Esophagus squamous epithelium (tissue), 5 donors: ENCODE results near the gene LTBP2. TPM values are rescaled to one million over a fixed set of nuclear protein-coding genes. Genes with fewer than 3 reads are reported as not detected.
A peak's percentile ranks its signal among the peaks of the same experiment; 100 is the strongest.

Experiments used
- DNase-seq: peaks from one replicate; lab custom pipeline; 2025; lab: John Stamatoyannopoulos, UW
- H3K27ac ChIP-seq, 4 donors: fragments of 200-600 bp; sonication (generic); one replicate each; pipeline ENCODE4 v1.5.1; 2016 to 2019; ENCODE audit warnings: mild to moderate bottlenecking in 1 of 4
- H3K27me3 ChIP-seq, 4 donors: fragments of 200-600 bp; sonication (generic); 1 replicate in 3 of 4; 2 replicates in 1 of 4; pipeline versions ENCODE4 v1.5.1 to v1.6.0; 2017 to 2021; ENCODE audit warnings: antibody characterized with exemption in 1 of 4
- H3K36me3 ChIP-seq, 3 donors: fragments of 200-600 bp; sonication (generic); one replicate each; pipeline ENCODE4 v1.5.1; 2016 to 2019
- H3K4me1 ChIP-seq, 3 donors: fragments of 200-600 bp; sonication (generic); one replicate each; pipeline ENCODE4 v1.5.1; 2017 to 2019
- H3K4me3 ChIP-seq, 4 donors: fragments of 200-600 bp; sonication (generic); 1 replicate in 3 of 4; 2 replicates in 1 of 4; pipeline ENCODE4 v1.5.1; 2016 to 2019; ENCODE audit warnings: mild to moderate bottlenecking in 2 of 4, moderate library complexity in 1 of 4
- H3K9me3 ChIP-seq, 3 donors: fragments of 200-600 bp; sonication (generic); one replicate each; pipeline ENCODE4 v1.5.1; 2016 to 2019
- CTCF ChIP-seq, 6 experiments: fragments of 450-650 bp in 4 of 6; fragments of 200-600 bp in 2 of 6; sonication (generic) in 2 of 6; IDR thresholded peaks; one replicate each; pipeline ENCODE4 v1.5.1; 2016 to 2019; ENCODE audit warnings: antibody characterized with exemption in 6 of 6, mild to moderate bottlenecking in 4 of 6, moderate library complexity in 4 of 6
- POLR2A ChIP-seq, 4 donors: fragments of 450-650 bp; IDR thresholded peaks; one replicate each; pipeline ENCODE4 v1.6.1; 2017; ENCODE audit warnings: antibody characterized with exemption in 4 of 4, mild to moderate bottlenecking in 4 of 4, moderate library complexity in 3 of 4
- WGBS, 2 donors: methylation state at CpG; one replicate each; pipeline ENCODE4 v1.1.5; 2018; 5-methylcytosine and 5-hydroxymethylcytosine counted together
- intact Hi-C: fragments of 100-400 bp; cut with DNase I; formaldehyde crosslinking; loops from one replicate; pipeline ENCODE4 v1.15.0; 2022
- total RNA-seq, 4 donors: library from RNA; depleted of rRNA; stranded (reverse); fragments of >200 nt; gene quantifications; one replicate each; pipeline ENCODE4 v1.1.0, GENCODE V29; 2016
- donor health status: DM: yes; HTN: yes; CAD: no.

LTBP2 gene
- total RNA-seq, 4 donors from 2014 or later, result 10.3 to 41.6 (median 17.0) TPM

GRCh38 chr14:74569387-74569786, 42.6 kb downstream of the LTBP2 start:
- no peak for DNase-seq
- 39 to 67% methylated on average over 1 to 2 of the region's 2 CpGs for WGBS, 2 donors
- Histone ChIP-seq H3K27me3 (no peaks in the 10 kb centered on the region), H3K4me3 (no peak overlapping the region), H3K9me3 (no peaks in the 10 kb centered on the region), H3K27ac (peak overlapping the region; percentile 75 to 95 (median 90)), H3K4me1 (peaks cover 74 to 99% (median 78%) of the 10 kb centered on the region in 3 donors), H3K36me3 (no peaks in the 10 kb centered on the region)
- intact Hi-C loops, result no loop called here
- TF ChIP-seq CTCF (IDR thresholded peaks at IDR 0.05), result no peak
- no peak for TF ChIP-seq POLR2A (IDR thresholded peaks at IDR 0.05)

GRCh38 chr14:74568911-74569310, 43.1 kb downstream of the LTBP2 start:
- Histone ChIP-seq H3K9me3 (no peaks in the 10 kb centered on the region), H3K4me3 (no peak overlapping the region), H3K36me3 (no peaks in the 10 kb centered on the region), H3K27ac (peak overlapping the region; percentile 75 to 95 (median 90)), H3K27me3 (no peaks in the 10 kb centered on the region), H3K4me1 (peaks cover 74 to 94% (median 74%) of the 10 kb centered on the region in 3 donors)
- TF ChIP-seq POLR2A (IDR thresholded peaks at IDR 0.05) (no peak), CTCF (IDR thresholded peaks at IDR 0.05) (no peak)
- intact Hi-C loops, result no loop called here
- WGBS, 2 donors, result 15 to 45% methylated on average over 1 to 2 of the region's 3 CpGs
- DNase-seq, result no peak

GRCh38 chr14:74568380-74568649, 43.7 kb downstream of the LTBP2 start:
- H3K27me3 ChIP-seq, result no peaks in the 10 kb centered on the region
- no peak for TF ChIP-seq CTCF (IDR thresholded peaks at IDR 0.05)
- no peak for TF ChIP-seq POLR2A (IDR thresholded peaks at IDR 0.05)
- peaks cover 68 to 93% (median 74%) of the 10 kb centered on the region in 3 donors for H3K4me1 ChIP-seq
- peak overlapping the region; percentile 75 to 95 (median 90) for H3K27ac ChIP-seq
- no peaks in the 10 kb centered on the region for H3K36me3 ChIP-seq
- 45 to 52% methylated on average over 3 of the region's 3 CpGs for WGBS, 2 donors
- no peak overlapping the region for H3K4me3 ChIP-seq
- H3K9me3 ChIP-seq, result no peaks in the 10 kb centered on the region
- DNase-seq, result no peak
- intact Hi-C loops, result no loop called here

GRCh38 chr14:74567646-74568379, 44.2 kb downstream of the LTBP2 start:
- intact Hi-C loops, result no loop called here
- WGBS, 2 donors, result 43 to 48% methylated on average over 2 to 20 of the region's 21 CpGs

More at GRCh38 chr14:74567646-74568379, 44.2 kb downstream of the LTBP2 start:
- no peaks in the 10 kb centered on the region for H3K27me3 ChIP-seq
- DNase-seq, result no peak
- peak overlapping the region; percentile 75 to 95 (median 90) for H3K27ac ChIP-seq
- H3K4me1 ChIP-seq, result peaks cover 63 to 93% (median 74%) of the 10 kb centered on the region in 3 donors
- H3K9me3 ChIP-seq, result no peaks in the 10 kb centered on the region
- no peak overlapping the region for H3K4me3 ChIP-seq
- TF ChIP-seq POLR2A (IDR thresholded peaks at IDR 0.05) (no peak), CTCF (IDR thresholded peaks at IDR 0.05) (no peak)
- H3K36me3 ChIP-seq, result no peaks in the 10 kb centered on the region
